RWPE2 (cell line): Measurements from ENCODE around the gene SEMA5A.

Source experiments
- ATAC-seq: fragments of 200-7000 bp; cut with Tn5 transposase; 3 replicates; pipeline ENCODE4 v1.9.1; 2021; ENCODE audit warnings: low read depth
- DNase-seq: peaks from one replicate; pipeline ENCODE4 v3.0.0-alpha.2; 2020; ENCODE audit warnings: low spot score
- H3K27ac ChIP-seq: fragments of 450-650 bp; 2 replicates; pipeline ENCODE4 v1.5.1; 2017; ENCODE audit warnings: mild to moderate bottlenecking; ENCODE audit not compliant: poor library complexity, severe bottlenecking
- H3K27me3 ChIP-seq: fragments of 250-450 bp; sonication (Bioruptor Pico); 2 replicates; pipeline ENCODE4 v1.5.1; 2021; ENCODE audit warnings: mild to moderate bottlenecking, moderate library complexity; ENCODE audit not compliant: insufficient read depth, poor library complexity, severe bottlenecking
- H3K36me3 ChIP-seq: fragments of 250-450 bp; sonication (Bioruptor Pico); 2 replicates; pipeline ENCODE4 v1.5.1; 2020; ENCODE audit warnings: low read depth, mild to moderate bottlenecking, moderate library complexity
- H3K4me1 ChIP-seq: fragments of 250-450 bp; sonication (Bioruptor Pico); 2 replicates; pipeline ENCODE4 v1.5.1; 2021; ENCODE audit warnings: mild to moderate bottlenecking, moderate library complexity; ENCODE audit not compliant: insufficient read depth, poor library complexity, severe bottlenecking
- H3K4me3 ChIP-seq: fragments of 250-450 bp; sonication (Bioruptor Pico); 2 replicates; pipeline ENCODE4 v1.5.1; 2021; ENCODE audit warnings: mild to moderate bottlenecking, moderate library complexity; ENCODE audit not compliant: severe bottlenecking
- H3K9me3 ChIP-seq: fragments of 250-450 bp; sonication (Bioruptor Pico); 2 replicates; pipeline ENCODE4 v1.5.1; 2021; ENCODE audit warnings: mild to moderate bottlenecking, moderate library complexity; ENCODE audit not compliant: severe bottlenecking
- CTCF ChIP-seq: fragments of 450-650 bp; IDR thresholded peaks from one replicate; pipeline ENCODE4 v1.5.1; 2017; ENCODE audit warnings: mild to moderate bottlenecking, moderate library complexity; ENCODE audit not compliant: poor library complexity, severe bottlenecking

Gene SEMA5A

DNA sequence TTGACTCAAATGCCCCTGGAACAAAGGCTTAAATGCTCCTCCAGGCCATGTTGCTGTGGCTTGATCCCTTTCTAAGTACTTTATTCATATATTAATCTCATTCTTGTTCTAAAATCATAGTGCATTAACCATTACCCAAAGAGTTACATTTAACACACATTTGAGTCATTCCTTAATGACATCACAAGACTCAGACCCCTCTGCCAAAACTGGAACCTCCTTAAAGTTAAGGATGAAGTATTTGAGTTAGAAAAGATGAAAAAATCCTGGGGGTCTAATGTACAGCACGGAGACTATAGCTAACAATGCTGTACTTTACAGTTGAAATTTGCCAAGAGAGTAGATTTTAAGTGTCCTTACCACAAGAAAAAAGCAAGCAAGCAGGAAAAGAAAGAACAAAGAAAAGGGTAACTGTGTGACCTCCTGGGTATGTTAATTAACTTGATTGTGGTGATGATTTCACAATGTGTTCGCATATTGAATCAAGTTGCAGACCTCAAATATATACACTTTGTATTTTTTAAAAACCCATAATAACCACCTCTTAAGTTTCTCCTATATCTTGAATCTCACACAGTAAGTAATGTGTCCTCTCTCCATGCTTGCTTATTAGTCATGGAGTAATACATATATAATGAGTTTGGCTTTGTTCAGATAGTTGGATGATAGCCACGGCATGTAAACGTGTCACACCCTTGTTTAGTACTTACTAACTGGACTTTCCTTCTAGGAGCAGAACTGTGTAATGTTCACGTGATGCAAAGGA is 376.9 kb downstream of the SEMA5A start:
- peak overlapping the region; percentile 18 for H3K27ac ChIP-seq
- H3K27me3 ChIP-seq: no peaks in the 10 kb centered on the region
- no peaks in the 10 kb centered on the region for H3K9me3 ChIP-seq
- TF ChIP-seq CTCF: no peak
- no peak overlapping the region for H3K4me3 ChIP-seq
- DNase-seq: no peak
- peak; percentile 67 for ATAC-seq
- H3K36me3 ChIP-seq: no peaks in the 10 kb centered on the region
- H3K4me1 ChIP-seq: peaks cover 25% of the 10 kb centered on the region

- Histone ChIP-seq H3K4me3 (no peak overlapping the region), H3K27ac (no peak overlapping the region), H3K9me3 (no peaks in the 10 kb centered on the region), H3K27me3 (no peaks in the 10 kb centered on the region), H3K4me1 (peaks cover 15% of the 10 kb centered on the region), H3K36me3 (no peaks in the 10 kb centered on the region)
- DNase-seq: no peak
- TF ChIP-seq CTCF: no peak
- ATAC-seq: 0 out of 3 replicates have a peak, but pooled peaks have one; percentile 33
Measured at GRCh38 chr5:9166202-9167112, 379.4 kb downstream of the SEMA5A start.

- Histone ChIP-seq H3K4me3 (no peak overlapping the region), H3K9me3 (no peaks in the 10 kb centered on the region), H3K36me3 (no peaks in the 10 kb centered on the region), H3K27me3 (no peaks in the 10 kb centered on the region), H3K27ac (no peak overlapping the region), H3K4me1 (peaks cover 15% of the 10 kb centered on the region)
- DNase-seq (no peak), ATAC-seq (no peak)
- TF ChIP-seq CTCF: no peak
Measured at GRCh38 chr5:9165546-9165945, 380.3 kb downstream of the SEMA5A start.

- Histone ChIP-seq H3K27ac (no peak overlapping the region), H3K36me3 (no peaks in the 10 kb centered on the region), H3K4me1 (no peaks in the 10 kb centered on the region), H3K27me3 (no peaks in the 10 kb centered on the region), H3K4me3 (no peak overlapping the region), H3K9me3 (no peaks in the 10 kb centered on the region)
- DNase-seq (no peak), ATAC-seq (no peak)
- TF ChIP-seq CTCF: no peak
Measured at GRCh38 chr5:9160747-9161146, 385.1 kb downstream of the SEMA5A start.
